ENCODE results near the gene SLC23A2.
A peak's percentile ranks its signal among the peaks of the same experiment; 100 is the strongest.

Gene SLC23A2

GRCh38 chr20:4966826-4967751, 34.2 kb downstream of the SLC23A2 start:
- DNase-seq (ENCODE audit: low spot score) = peak; percentile 42

GRCh38 chr20:4962241-4962855, 39.0 kb downstream of the SLC23A2 start:
- DNase-seq (ENCODE audit: low spot score) = no peak

- no peak for DNase-seq (ENCODE audit: low spot score)
Measured at GRCh38 chr20:4961746-4962145, 39.6 kb downstream of the SLC23A2 start.

- no peak for DNase-seq (ENCODE audit: low spot score)
Measured at GRCh38 chr20:4959592-4959991, 41.7 kb downstream of the SLC23A2 start.

- no peak for DNase-seq (ENCODE audit: low spot score)
Measured at GRCh38 chr20:4957939-4958362, 43.4 kb downstream of the SLC23A2 start.

GRCh38 chr20:4957187-4957586, 44.1 kb downstream of the SLC23A2 start:
- DNase-seq (ENCODE audit: low spot score) = no peak

- DNase-seq (ENCODE audit: low spot score) = no peak
Measured at GRCh38 chr20:4956200-4956810, 45.0 kb downstream of the SLC23A2 start.

GRCh38 chr20:4953881-4954280, 47.4 kb downstream of the SLC23A2 start:
- DNase-seq (ENCODE audit: low spot score) = no peak

GRCh38 chr20:4952229-4952628, 49.1 kb downstream of the SLC23A2 start:
- DNase-seq (ENCODE audit: low spot score) = no peak

- DNase-seq (ENCODE audit: low spot score) = no peak
Measured at GRCh38 chr20:4951299-4951698, 50.0 kb downstream of the SLC23A2 start.

- DNase-seq (ENCODE audit: low spot score) = no peak
Measured at GRCh38 chr20:4950841-4951240, 50.5 kb downstream of the SLC23A2 start.

- no peak for DNase-seq (ENCODE audit: low spot score)
Measured at GRCh38 chr20:4950437-4950836, 50.9 kb downstream of the SLC23A2 start.

- no peak for DNase-seq (ENCODE audit: low spot score)
Measured at GRCh38 chr20:4949833-4950178, 51.5 kb downstream of the SLC23A2 start.

GRCh38 chr20:4947817-4948559, 53.3 kb downstream of the SLC23A2 start:
- no peak for DNase-seq (ENCODE audit: low spot score)

- no peak for DNase-seq (ENCODE audit: low spot score)
Measured at GRCh38 chr20:4946986-4947385, 54.3 kb downstream of the SLC23A2 start.

- DNase-seq (ENCODE audit: low spot score) = no peak
Measured at GRCh38 chr20:4946585-4946984, 54.7 kb downstream of the SLC23A2 start.

- DNase-seq (ENCODE audit: low spot score) = no peak
Measured at GRCh38 chr20:4944518-4945313, 56.6 kb downstream of the SLC23A2 start.

- no peak for DNase-seq (ENCODE audit: low spot score)
Measured at GRCh38 chr20:4942331-4942730, 59.0 kb downstream of the SLC23A2 start.

- no peak for DNase-seq (ENCODE audit: low spot score)
Measured at GRCh38 chr20:4937407-4938319, 63.6 kb downstream of the SLC23A2 start.

GRCh38 chr20:4936851-4937406, 64.4 kb downstream of the SLC23A2 start:
- no peak for DNase-seq (ENCODE audit: low spot score)

Data from HuH-7.5 (cell line).